GM12878 (cell line): ENCODE data around the gene EPN3. TPM values are rescaled to one million over a fixed set of nuclear protein-coding genes. Genes with fewer than 3 reads are reported as not detected.

Experiments
- ATAC-seq: fragments of 200-7000 bp; cut with Tn5 transposase; 3 replicates; pipeline ENCODE4 v1.9.1; 2020; ENCODE audit warnings: mild to moderate bottlenecking, moderate library complexity
- BruUV-seq: library from RNA; stranded (reverse); fragments of 400-500 nt; replicated peaks from 2 replicates; lab custom pipeline; 2021; lab: Mats Ljungman, UMichigan
- CTCF ChIA-PET: fragments of 300-600 bp; sonication (Branson Sonifier 250); formaldehyde crosslinking; extraction: SDS; loops from one replicate; lab custom pipeline; 2021; ENCODE audit warnings: inconsistent platforms; lab: Yijun Ruan, JAX
- POLR2A ChIA-PET: fragments of 350-600 bp; formaldehyde crosslinking; extraction: SDS; loops from one replicate; lab custom pipeline; 2021; ENCODE audit warnings: inconsistent platforms; lab: Charles Lee
- RAD21 ChIA-PET: fragments of 300-600 bp; sonication (Branson Sonifier 250); formaldehyde crosslinking; loops from one replicate; lab custom pipeline; 2023; ENCODE audit warnings: antibody characterized with exemption; ENCODE audit not compliant: unreplicated experiment; lab: Charles Lee
- SMC1A ChIA-PET: fragments of 300-600 bp; sonication (Branson Sonifier 250); formaldehyde crosslinking; loops from one replicate; lab custom pipeline; 2023; ENCODE audit not compliant: unreplicated experiment, uncharacterized antibody; lab: Charles Lee
- DNase-seq: peaks from one replicate; pipeline ENCODE4 v3.0.0-alpha.2; 2011; ENCODE audit warnings: low read depth, low spot score
- FAIRE-seq: peaks from 3 replicates; lab custom pipeline; 2011; peaks lifted over from hg19 to GRCh38; lab: Jason Lieb, UNC
- H2AFZ ChIP-seq: 2 replicates; pipeline ENCODE4 v1.6.0; 2011; ENCODE audit warnings: low read depth, low read length, control low read depth; ENCODE audit not compliant: control insufficient read depth
- H3K27ac ChIP-seq: 2 replicates; pipeline ENCODE4 v1.5.1; 2011; ENCODE audit warnings: control low read depth; ENCODE audit not compliant: control insufficient read depth, insufficient read depth
- H3K27me3 ChIP-seq, 2 experiments: replicated peaks in 1 of 2; 2 replicates each; pipeline versions ENCODE4 v1.6.0 to v1.6.1; 2011; ENCODE audit warnings: low read length in 1 of 2; ENCODE audit not compliant: control insufficient read depth in 2 of 2, insufficient read depth in 2 of 2
- H3K36me3 ChIP-seq, 2 experiments: 2 replicates each; pipeline ENCODE4 v1.5.1; 2011; ENCODE audit warnings: low read length in 1 of 2; ENCODE audit not compliant: control insufficient read depth in 2 of 2, insufficient read depth in 2 of 2
- H3K4me1 ChIP-seq: 2 replicates; pipeline ENCODE4 v1.6.1; 2011; ENCODE audit warnings: mild to moderate bottlenecking, low read length, moderate library complexity, mixed read lengths; ENCODE audit not compliant: control insufficient read depth, insufficient read depth
- H3K4me2 ChIP-seq: 2 replicates; pipeline ENCODE4 v1.6.0; 2011; ENCODE audit warnings: control low read depth; ENCODE audit not compliant: control insufficient read depth, insufficient read depth
- H3K4me3 ChIP-seq: fragments of 200-600 bp; sonication (generic); 2 replicates; pipeline ENCODE4 v1.5.1; 2016
- H3K79me2 ChIP-seq: 2 replicates; pipeline ENCODE4 v1.6.0; 2011; ENCODE audit warnings: low read length; ENCODE audit not compliant: control insufficient read depth, insufficient read depth
- H3K9ac ChIP-seq: 2 replicates; pipeline ENCODE4 v1.8.0; 2011; ENCODE audit warnings: low read length, control low read depth, mixed read lengths; ENCODE audit not compliant: control insufficient read depth, insufficient read depth
- H3K9me3 ChIP-seq: replicated peaks from 3 replicates; pipeline ENCODE4 v1.5.1; 2011; ENCODE audit warnings: mild to moderate bottlenecking, low read length; ENCODE audit not compliant: control insufficient read depth, insufficient read depth
- H4K20me1 ChIP-seq: 2 replicates; pipeline ENCODE4 v1.6.0; 2011; ENCODE audit not compliant: control insufficient read depth, insufficient read depth
- ATF3 ChIP-seq: IDR thresholded peaks from 2 replicates; pipeline ENCODE4 v1.6.1; 2011; ENCODE audit warnings: low read depth, mild to moderate bottlenecking, low read length, moderate library complexity, borderline replicate concordance; ENCODE audit errors: extremely low read depth
- CEBPB ChIP-seq, 2 experiments: fragments of 150-350 bp in 1 of 2; IDR thresholded peaks; 2 replicates each; pipeline ENCODE4 v1.6.1; 2012 to 2014; ENCODE audit warnings: low read depth in 2 of 2, low read length in 2 of 2, borderline replicate concordance in 1 of 2, inconsistent platforms in 1 of 2
- CHD4 ChIP-seq: fragments of 200-600 bp; sonication (generic); IDR thresholded peaks from 2 replicates; pipeline ENCODE4 v1.6.1; 2016; ENCODE audit warnings: mild to moderate bottlenecking
- FOXM1 ChIP-seq: IDR thresholded peaks from 2 replicates; pipeline ENCODE4 v1.6.1; 2012; ENCODE audit warnings: low read depth, mild to moderate bottlenecking, inconsistent platforms, low read length, moderate library complexity
- MYB ChIP-seq: fragments of 150-350 bp; IDR thresholded peaks from 2 replicates; pipeline ENCODE4 v1.6.1; 2014; ENCODE audit warnings: mild to moderate bottlenecking, low read depth, low read length, borderline replicate concordance
- RAD21 ChIP-seq: IDR thresholded peaks from 2 replicates; pipeline ENCODE4 v1.6.1; 2011; ENCODE audit warnings: mild to moderate bottlenecking, low read depth, low read length, moderate library complexity; ENCODE audit not compliant: insufficient read depth
- ZBTB33 ChIP-seq: fragments of 450-650 bp; IDR thresholded peaks from 2 replicates; pipeline ENCODE4 v1.6.1; 2017; ENCODE audit warnings: mild to moderate bottlenecking
- ZNF384 ChIP-seq: IDR thresholded peaks from 2 replicates; pipeline ENCODE4 v1.6.1; 2012; ENCODE audit warnings: low read depth, mild to moderate bottlenecking, low read length, improper control_type of control experiment, borderline replicate concordance
- WGBS: methylation state at CpG from one replicate; pipeline ENCODE4 v1.1.6; 2016; ENCODE audit warnings: low lambda C conversion rate; ENCODE audit not compliant: insufficient replicate concordance, insufficient coverage; ENCODE audit errors: missing lambda C conversion rate; 5-methylcytosine and 5-hydroxymethylcytosine counted together
- in situ Hi-C: fragments of 300-500 bp; cut with MboI; formaldehyde crosslinking; loops from 9 replicates; pipeline ENCODE4 v1.14.3; 2018; ENCODE audit warnings: mixed read lengths
- intact Hi-C: fragments of 100-400 bp; cut with micrococcal nuclease; formaldehyde crosslinking; loops from one replicate; pipeline ENCODE4 v1.14.2; 2022; ENCODE audit not compliant: unreplicated experiment
- polyA plus RNA-seq, 11 experiments: library from polyadenylated mRNA; depleted of rRNA in 4 of 11; unstranded in 6 of 11; stranded (reverse) in 5 of 11; fragments of >200 nt; fragmentation: Nextera tagmentation in 4 of 11; fragmentation: Illumina TruSeq in 1 of 11; extraction: Ambion mirVana in 4 of 11; extraction: Trizol in 1 of 11; gene quantifications; 1 replicate in 1 of 11; 2 replicates in 10 of 11; pipeline versions ENCODE4 v1.2.1 to v1.2.3, GENCODE V29; 2011 to 2016; ENCODE audit warnings: inconsistent platforms in 2 of 11, missing spikeins in 2 of 11, low read depth in 1 of 11
- total RNA-seq, 4 experiments: library from RNA; depleted of rRNA in 3 of 4; stranded (reverse); fragments of >200 nt in 3 of 4; fragmentation: Illumina TruSeq in 1 of 4; extraction: Trizol in 1 of 4; gene quantifications; 2 replicates each; pipeline versions ENCODE4 v1.2.1 to v1.2.3, GENCODE V29; 2013 to 2021

EPN3 gene
- total and polyA plus RNA-seq, 10 of the 15 experiments (the other 5 are each of a cell fraction or from before 2014, with no cell fraction given) = 0.04 to 0.07 TPM; not detected in 8

- in situ Hi-C loops = loop anchor here (5.0 to 10.0 kb wide), 2 partner anchors 148 to 405 kb away; no protein-coding TSS in a partner anchor
- TF ChIP-seq ZNF384 (no peak), CHD4 (no peak), RAD21 (no peak), MYB (no peak), ATF3 (no peak), FOXM1 (no peak), CEBPB (IDR thresholded peaks at IDR 0.05; ENCODE audit: borderline replicate concordance in 1 of 2, low read depth in 2 of 2, low read length in 2 of 2) (no peak), ZBTB33 (no peak)
Observed at GRCh38 chr17:50549256-50549941, 16.9 kb downstream of the EPN3 start.

More at GRCh38 chr17:50549256-50549941, 16.9 kb downstream of the EPN3 start:
- SMC1A ChIA-PET = interaction anchor here (1.5 to 2.1 kb wide), 2 partner anchors 80 to 216 kb away, joined by 3 to 11 read pairs; no protein-coding TSS in a partner anchor
- ATAC-seq (no peak), FAIRE-seq (no peak), DNase-seq (no peak)
- H3K4me3 ChIP-seq = no peak overlapping the region
- no peak overlapping the region for H3K4me2 ChIP-seq
- no peaks in the 10 kb centered on the region; a peak in 1 of 4 replicates for H3K36me3 ChIP-seq
- POLR2A ChIA-PET = interaction anchor here (1.7 kb wide), 1 partner anchor 8 kb away, joined by 3 read pairs; no protein-coding TSS in a partner anchor
- H2AFZ ChIP-seq = no peak overlapping the region
- H3K4me1 ChIP-seq = no peaks in the 10 kb centered on the region; the same call in 1 of the 2 replicates
- peaks cover 3% of the 10 kb centered on the region for H3K79me2 ChIP-seq
- no TSS peak for BruUV-seq
- no peaks in the 10 kb centered on the region for H3K27me3 ChIP-seq
- CTCF ChIA-PET = interaction anchor here (0.6 to 3.8 kb wide), 4 partner anchors 31 to 1324 kb away, joined by 3 to 18 read pairs (median 3); no protein-coding TSS in a partner anchor
- intact Hi-C loops = loop anchor here (10.0 kb wide), 1 partner anchor 405 kb away; no protein-coding TSS in a partner anchor
- H3K27ac ChIP-seq = no peak overlapping the region
- H3K9ac ChIP-seq = no peak overlapping the region
- H3K9me3 ChIP-seq = no peaks in the 10 kb centered on the region
- H4K20me1 ChIP-seq = no peaks in the 10 kb centered on the region
- 86% methylated on average over 19 of the region's 19 CpGs for WGBS
- RAD21 ChIA-PET = interaction anchor here (0.8 to 1.3 kb wide), 2 partner anchors 11 to 71 kb away, joined by 3 read pairs; partner anchors contain the start of gene CACNA1G
